Gastrocnemius medialis (tissue), 4 donors: ENCODE results near the gene MYO9B.

Source experiments
- POLR2A ChIP-seq, 2 donors: fragments of 450-650 bp; IDR thresholded peaks; one replicate each; pipeline ENCODE4 v1.6.1; 2017; ENCODE audit warnings: antibody characterized with exemption in 2 of 2, mild to moderate bottlenecking in 2 of 2, moderate library complexity in 2 of 2
- TF ChIP-seq, protein P1 (sequence below), 5 experiments: fragments of 450-650 bp in 3 of 5; fragments of 200-600 bp in 2 of 5; sonication (generic) in 2 of 5; IDR thresholded peaks in 4 of 5; conservative IDR thresholded peaks in 1 of 5; 1 replicate in 4 of 5; 2 replicates in 1 of 5; pipeline ENCODE4 v1.5.1; 2016 to 2019; ENCODE audit warnings: antibody characterized with exemption in 5 of 5, mild to moderate bottlenecking in 3 of 5, moderate library complexity in 3 of 5

DNA sequence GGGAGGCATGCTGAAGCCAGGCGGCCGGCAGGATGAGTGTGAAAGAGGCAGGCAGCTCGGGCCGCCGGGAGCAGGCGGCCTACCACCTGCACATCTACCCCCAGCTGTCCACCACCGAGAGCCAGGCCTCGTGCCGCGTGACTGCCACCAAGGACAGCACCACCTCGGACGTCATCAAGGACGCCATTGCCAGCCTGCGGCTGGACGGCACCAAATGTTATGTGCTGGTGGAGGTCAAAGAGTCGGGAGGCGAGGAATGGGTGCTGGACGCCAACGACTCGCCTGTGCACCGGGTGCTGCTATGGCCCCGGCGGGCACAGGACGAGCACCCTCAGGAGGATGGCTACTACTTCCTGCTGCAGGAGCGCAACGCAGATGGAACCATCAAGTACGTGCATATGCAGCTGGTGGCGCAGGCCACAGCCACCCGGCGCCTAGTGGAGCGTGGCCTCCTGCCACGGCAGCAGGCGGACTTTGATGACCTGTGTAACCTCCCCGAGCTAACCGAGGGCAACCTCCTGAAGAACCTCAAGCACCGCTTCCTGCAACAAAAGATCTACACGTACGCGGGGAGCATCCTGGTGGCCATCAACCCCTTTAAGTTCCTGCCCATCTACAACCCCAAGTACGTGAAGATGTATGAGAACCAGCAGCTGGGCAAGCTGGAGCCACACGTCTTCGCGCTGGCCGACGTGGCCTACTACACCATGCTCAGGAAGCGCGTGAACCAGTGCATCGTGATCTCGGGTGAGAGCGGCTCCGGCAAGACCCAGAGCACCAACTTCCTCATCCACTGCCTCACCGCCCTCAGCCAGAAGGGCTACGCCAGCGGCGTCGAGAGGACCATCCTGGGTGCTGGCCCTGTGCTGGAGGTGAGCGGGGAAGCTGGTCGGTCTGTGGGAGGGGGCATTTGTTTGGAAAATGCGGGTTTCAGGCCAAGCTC lies 26.4 kb downstream of the MYO9B start:
- TF ChIP-seq, protein P1, sequence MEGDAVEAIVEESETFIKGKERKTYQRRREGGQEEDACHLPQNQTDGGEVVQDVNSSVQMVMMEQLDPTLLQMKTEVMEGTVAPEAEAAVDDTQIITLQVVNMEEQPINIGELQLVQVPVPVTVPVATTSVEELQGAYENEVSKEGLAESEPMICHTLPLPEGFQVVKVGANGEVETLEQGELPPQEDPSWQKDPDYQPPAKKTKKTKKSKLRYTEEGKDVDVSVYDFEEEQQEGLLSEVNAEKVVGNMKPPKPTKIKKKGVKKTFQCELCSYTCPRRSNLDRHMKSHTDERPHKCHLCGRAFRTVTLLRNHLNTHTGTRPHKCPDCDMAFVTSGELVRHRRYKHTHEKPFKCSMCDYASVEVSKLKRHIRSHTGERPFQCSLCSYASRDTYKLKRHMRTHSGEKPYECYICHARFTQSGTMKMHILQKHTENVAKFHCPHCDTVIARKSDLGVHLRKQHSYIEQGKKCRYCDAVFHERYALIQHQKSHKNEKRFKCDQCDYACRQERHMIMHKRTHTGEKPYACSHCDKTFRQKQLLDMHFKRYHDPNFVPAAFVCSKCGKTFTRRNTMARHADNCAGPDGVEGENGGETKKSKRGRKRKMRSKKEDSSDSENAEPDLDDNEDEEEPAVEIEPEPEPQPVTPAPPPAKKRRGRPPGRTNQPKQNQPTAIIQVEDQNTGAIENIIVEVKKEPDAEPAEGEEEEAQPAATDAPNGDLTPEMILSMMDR (IDR thresholded peaks at IDR 0.05 in 4 of 5, conservative IDR thresholded peaks at IDR 0.05 in 1 of 5) = no peak
- TF ChIP-seq POLR2A (IDR thresholded peaks at IDR 0.05) = no peak
